ENCODE results near the gene DCAF4L1. TPM values are rescaled to one million over a fixed set of nuclear protein-coding genes. Genes with fewer than 3 reads are reported as not detected.

DCAF4L1 gene
- total RNA-seq, 3 donors from 2014 or later (not counting 1 experiment from before 2014, with no cell fraction given) = 0.16 to 0.48 (median 0.32) TPM

DNA sequence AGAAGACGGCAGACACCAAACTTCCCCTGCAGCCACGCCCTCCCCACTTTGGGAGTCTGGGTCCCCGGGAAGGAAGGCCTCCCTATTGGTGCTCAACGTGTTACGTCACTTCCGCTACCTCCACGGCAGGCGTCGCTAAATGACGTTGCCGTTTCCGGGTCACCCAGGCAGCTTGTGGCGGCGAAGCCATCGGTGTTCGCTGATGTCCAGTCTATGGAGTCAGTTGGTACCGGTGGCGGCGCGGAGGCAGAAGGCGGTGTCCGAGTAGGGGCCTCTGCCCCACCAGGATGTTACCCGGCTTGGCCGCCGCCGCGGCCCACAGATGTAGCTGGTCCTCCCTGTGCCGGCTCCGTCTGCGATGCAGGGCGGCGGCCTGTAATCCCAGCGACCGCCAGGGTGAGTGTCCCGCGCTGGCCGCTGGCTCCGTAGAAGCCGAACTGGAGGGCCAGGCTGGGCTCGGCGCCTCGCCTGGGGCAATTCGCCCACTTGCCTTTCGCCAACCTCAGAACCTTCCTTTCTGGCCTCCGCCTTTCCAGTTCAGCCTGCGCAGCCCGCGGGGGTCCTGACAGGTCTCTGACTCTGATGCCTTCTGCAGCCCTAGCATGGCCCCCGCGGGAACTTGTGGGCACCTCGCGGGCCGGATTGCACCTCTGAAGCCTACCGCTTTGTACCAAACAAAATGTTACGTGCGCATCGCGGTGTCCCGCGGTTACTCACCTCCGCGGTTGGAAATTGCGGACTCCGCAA lies 9.0 kb downstream of the DCAF4L1 start, which contains the start of gene SLC30A9:
Gene SLC30A9 (plus strand): TSS at position 166 of the 747 bp plus-strand sequence. CDS start 122 bp downstream, at position 288.
- peaks cover 16% of the 10 kb centered on the region for H3K4me1 ChIP-seq (ENCODE audit: control insufficient read depth, insufficient read depth, low read length)
- Mint-ChIP-seq H3K9me3 (no peaks in the 10 kb centered on the region), H3K4me3 (peak within 1 kb of the TSS; percentile 98), H3K4me1 (peaks cover 23 to 24% of the 10 kb centered on the region in 2 donors), H3K27me3 (ENCODE audit: low read depth in 2 of 2) (peaks cover 0 to 3% of the 10 kb centered on the region in 2 donors), H3K36me3 (no peaks in the 10 kb centered on the region), H3K27ac (peak within 1 kb of the TSS; percentile 97 to 98)
- intact Hi-C loops (cut with micrococcal nuclease) = loop anchor here (2.0 kb wide), 1 partner anchor 52 kb away; no protein-coding TSS in a partner anchor
- H3K27me3 ChIP-seq (ENCODE audit: control insufficient read depth, insufficient read depth, low read length) = no peaks in the 10 kb centered on the region
- H3K27ac ChIP-seq (ENCODE audit: low read length) = peak within 1 kb of the TSS; percentile 86
- WGBS (ENCODE audit: insufficient coverage) = under 1% methylated on average over 64 of the region's 64 CpGs
- peak within 1 kb of the TSS; percentile 88 for H3K4me3 ChIP-seq (ENCODE audit: low read length)
- ATAC-seq = peak; percentile 94 to 98 (median 96)
- peak; percentile 33 for TF ChIP-seq CTCF (IDR thresholded peaks at IDR 0.05)
- H3K9me3 ChIP-seq (ENCODE audit: control insufficient read depth, insufficient read depth, low read length) = no peaks in the 10 kb centered on the region
- H3K36me3 ChIP-seq (ENCODE audit: control insufficient read depth, insufficient read depth, low read length) = no peaks in the 10 kb centered on the region
- DNase-seq = peak; percentile 87 to 99

GRCh38 chr4:41991916-41992767 lies 10.6 kb downstream of the DCAF4L1 start:
- Mint-ChIP-seq H3K36me3 (no peaks in the 10 kb centered on the region), H3K9me3 (no peaks in the 10 kb centered on the region), H3K27me3 (ENCODE audit: low read depth in 2 of 2) (no peaks in the 10 kb centered on the region), H3K27ac (no peak overlapping the region), H3K4me1 (peaks cover 25% of the 10 kb centered on the region in 2 donors), H3K4me3 (peak overlapping the region; percentile 98)
- Histone ChIP-seq H3K4me3 (ENCODE audit: low read length) (no peak overlapping the region), H3K27ac (ENCODE audit: low read length) (no peak overlapping the region), H3K4me1 (ENCODE audit: control insufficient read depth, insufficient read depth, low read length) (peaks cover 16% of the 10 kb centered on the region), H3K36me3 (ENCODE audit: control insufficient read depth, insufficient read depth, low read length) (no peaks in the 10 kb centered on the region), H3K9me3 (ENCODE audit: control insufficient read depth, insufficient read depth, low read length) (no peaks in the 10 kb centered on the region), H3K27me3 (ENCODE audit: control insufficient read depth, insufficient read depth, low read length) (no peaks in the 10 kb centered on the region)
- intact Hi-C loops (cut with micrococcal nuclease) = loop anchor here (2.0 kb wide), 1 partner anchor 53 kb away; no protein-coding TSS in a partner anchor
- no peak for DNase-seq
- no peak for ATAC-seq
- no peak for TF ChIP-seq CTCF (IDR thresholded peaks at IDR 0.05)
- over 99% methylated on average over 9 of the region's 10 CpGs for WGBS (ENCODE audit: insufficient coverage)

DNA sequence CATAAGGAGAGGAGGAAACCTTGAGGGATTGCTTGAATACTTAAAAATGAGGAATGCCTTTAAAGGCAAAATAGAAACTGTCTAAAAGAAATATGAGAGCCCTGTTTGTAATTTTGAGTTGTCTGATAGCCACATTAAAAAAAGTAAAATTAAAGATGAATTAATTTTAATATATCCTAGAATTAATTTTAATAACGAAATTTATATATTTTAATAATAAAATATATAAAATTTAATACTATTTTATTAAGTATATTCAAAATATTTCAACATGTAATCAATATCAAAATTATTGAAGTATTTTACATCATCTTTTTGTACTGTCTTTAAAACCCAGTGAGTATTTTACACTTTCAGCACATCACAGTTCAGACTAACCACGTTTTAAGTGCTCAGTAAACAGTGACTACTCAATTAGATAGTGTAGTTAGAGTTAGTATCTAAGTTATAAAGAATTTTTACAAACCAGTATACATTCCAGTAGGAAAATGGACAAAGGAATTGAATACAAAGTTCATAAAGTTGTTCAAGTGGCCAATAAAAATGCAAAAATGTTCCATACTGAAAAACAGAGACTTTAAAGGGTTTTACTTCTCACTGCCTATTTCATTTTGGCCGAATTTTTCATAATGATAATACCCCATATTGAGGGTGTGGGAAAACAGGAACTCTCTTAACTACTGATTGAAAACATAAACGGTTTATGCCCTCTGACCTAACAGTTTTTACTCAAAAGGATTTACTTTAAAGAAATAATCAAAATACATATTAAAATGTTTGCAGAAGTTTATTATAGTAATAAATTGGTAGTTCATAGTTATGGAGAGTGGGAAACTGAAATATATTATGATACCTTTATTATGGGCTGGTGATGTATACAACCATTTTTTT lies 11.7 kb downstream of the DCAF4L1 start:
- no peaks in the 10 kb centered on the region for H3K36me3 Mint-ChIP-seq
- no peak overlapping the region for H3K4me3 Mint-ChIP-seq
- Histone ChIP-seq H3K36me3 (ENCODE audit: control insufficient read depth, insufficient read depth, low read length) (no peaks in the 10 kb centered on the region), H3K27me3 (ENCODE audit: control insufficient read depth, insufficient read depth, low read length) (no peaks in the 10 kb centered on the region), H3K27ac (ENCODE audit: low read length) (no peak overlapping the region), H3K4me1 (ENCODE audit: control insufficient read depth, insufficient read depth, low read length) (peaks cover 16% of the 10 kb centered on the region), H3K4me3 (ENCODE audit: low read length) (no peak overlapping the region), H3K9me3 (ENCODE audit: control insufficient read depth, insufficient read depth, low read length) (no peaks in the 10 kb centered on the region)
- no peak overlapping the region for H3K27ac Mint-ChIP-seq
- H3K9me3 Mint-ChIP-seq = no peaks in the 10 kb centered on the region
- DNase-seq (no peak), ATAC-seq (no peak)
- intact Hi-C loops (cut with micrococcal nuclease) = no loop called here
- peaks cover 31% of the 10 kb centered on the region in 2 donors for H3K4me1 Mint-ChIP-seq
- WGBS (ENCODE audit: insufficient coverage) = no CpG with 5 or more reads among the region's 4 CpGs
- no peak for TF ChIP-seq CTCF (IDR thresholded peaks at IDR 0.05)
- no peaks in the 10 kb centered on the region for H3K27me3 Mint-ChIP-seq (ENCODE audit: low read depth in 2 of 2)

All from natural killer cell (primary cell).